Progenitor cell of endocrine pancreas (in vitro differentiated cells): ENCODE data around the gene ASIC3. TPM values are rescaled to one million over a fixed set of nuclear protein-coding genes. Genes with fewer than 3 reads are reported as not detected.

Experiments used
- DNase-seq: peaks from one replicate; pipeline ENCODE4 v3.0.0; 2021; ENCODE audit warnings: low spot score; ENCODE audit not compliant: unreplicated experiment
- H3K27ac Mint-ChIP-seq: 2 replicates; pipeline ENCODE4 v1.8.0; 2021; ENCODE audit warnings: mild to moderate bottlenecking, moderate library complexity, mixed read lengths
- H3K27me3 Mint-ChIP-seq: 2 replicates; pipeline ENCODE4 v1.8.0; 2021; ENCODE audit warnings: mixed read lengths
- H3K36me3 Mint-ChIP-seq: 2 replicates; pipeline ENCODE4 v1.8.0; 2022; ENCODE audit warnings: mixed read lengths; ENCODE audit not compliant: insufficient read depth
- H3K4me1 Mint-ChIP-seq: 2 replicates; pipeline ENCODE4 v1.8.0; 2021; ENCODE audit warnings: low read depth, mixed read lengths
- H3K4me3 Mint-ChIP-seq: 2 replicates; pipeline ENCODE4 v1.8.0; 2021; ENCODE audit warnings: low read depth, mild to moderate bottlenecking, moderate library complexity, mixed read lengths
- H3K9me3 Mint-ChIP-seq: 2 replicates; pipeline ENCODE4 v1.8.0; 2021; ENCODE audit warnings: low read depth, mixed read lengths
- total RNA-seq: library from RNA; stranded (reverse); gene quantifications from 2 replicates; pipeline ENCODE4 v1.2.1, GENCODE V29; 2021
- TF ChIP-seq, protein P1 (sequence below): fragments of 200-600 bp; sonication (generic); IDR thresholded peaks from one replicate; pipeline ENCODE4 v1.5.0; 2021; ENCODE audit warnings: antibody characterized with exemption, mild to moderate bottlenecking; ENCODE audit not compliant: unreplicated experiment

Gene ASIC3
- total RNA-seq, 1 donor from 2014 or later, result 5.1 TPM

GRCh38 chr7:151082141-151083070 is 34.1 kb downstream of the ASIC3 start:
- Mint-ChIP-seq H3K27me3 (no peaks in the 10 kb centered on the region), H3K27ac (peak overlapping the region; percentile 60), H3K36me3 (no peaks in the 10 kb centered on the region), H3K4me1 (peaks cover 21% of the 10 kb centered on the region), H3K9me3 (no peaks in the 10 kb centered on the region), H3K4me3 (peak overlapping the region; percentile 85)
- DNase-seq, result no peak
- TF ChIP-seq, protein P1, sequence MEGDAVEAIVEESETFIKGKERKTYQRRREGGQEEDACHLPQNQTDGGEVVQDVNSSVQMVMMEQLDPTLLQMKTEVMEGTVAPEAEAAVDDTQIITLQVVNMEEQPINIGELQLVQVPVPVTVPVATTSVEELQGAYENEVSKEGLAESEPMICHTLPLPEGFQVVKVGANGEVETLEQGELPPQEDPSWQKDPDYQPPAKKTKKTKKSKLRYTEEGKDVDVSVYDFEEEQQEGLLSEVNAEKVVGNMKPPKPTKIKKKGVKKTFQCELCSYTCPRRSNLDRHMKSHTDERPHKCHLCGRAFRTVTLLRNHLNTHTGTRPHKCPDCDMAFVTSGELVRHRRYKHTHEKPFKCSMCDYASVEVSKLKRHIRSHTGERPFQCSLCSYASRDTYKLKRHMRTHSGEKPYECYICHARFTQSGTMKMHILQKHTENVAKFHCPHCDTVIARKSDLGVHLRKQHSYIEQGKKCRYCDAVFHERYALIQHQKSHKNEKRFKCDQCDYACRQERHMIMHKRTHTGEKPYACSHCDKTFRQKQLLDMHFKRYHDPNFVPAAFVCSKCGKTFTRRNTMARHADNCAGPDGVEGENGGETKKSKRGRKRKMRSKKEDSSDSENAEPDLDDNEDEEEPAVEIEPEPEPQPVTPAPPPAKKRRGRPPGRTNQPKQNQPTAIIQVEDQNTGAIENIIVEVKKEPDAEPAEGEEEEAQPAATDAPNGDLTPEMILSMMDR, result no peak

GRCh38 chr7:151083071-151083823 is 34.9 kb downstream of the ASIC3 start, which contains the start of gene TMUB1:
Gene TMUB1 (minus strand): TSS chr7:151083493. CDS start chr7:151082563, 930 bp downstream.
- Mint-ChIP-seq H3K27me3 (no peaks in the 10 kb centered on the region), H3K9me3 (no peaks in the 10 kb centered on the region), H3K36me3 (no peaks in the 10 kb centered on the region), H3K4me1 (peaks cover 24% of the 10 kb centered on the region), H3K4me3 (peak within 1 kb of the TSS; percentile 85), H3K27ac (peak within 1 kb of the TSS; percentile 60)
- peak; percentile 67 for DNase-seq
- TF ChIP-seq, protein P1, result no peak

DNA sequence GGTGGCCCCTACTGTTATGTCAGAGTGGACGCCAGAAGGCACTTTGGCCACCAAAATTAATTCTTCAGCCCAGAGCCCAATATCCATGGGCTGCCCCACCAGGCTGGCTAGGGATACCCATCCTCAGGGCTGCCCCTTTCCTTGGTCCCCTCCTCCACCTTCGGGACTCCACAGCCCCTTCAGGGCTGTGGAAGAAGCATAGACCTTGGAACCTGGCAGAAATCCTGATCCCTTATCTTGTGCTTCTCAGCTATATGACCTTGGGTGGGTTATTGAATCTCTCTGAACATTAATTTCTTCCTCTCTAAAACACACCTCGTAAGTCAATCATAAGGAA is 35.5 kb downstream of the ASIC3 start:
- H3K27me3 Mint-ChIP-seq, result no peaks in the 10 kb centered on the region
- DNase-seq, result no peak
- no peak overlapping the region for H3K27ac Mint-ChIP-seq
- peaks cover 26% of the 10 kb centered on the region for H3K4me1 Mint-ChIP-seq
- H3K4me3 Mint-ChIP-seq, result peak overlapping the region; percentile 68
- no peaks in the 10 kb centered on the region for H3K9me3 Mint-ChIP-seq
- no peaks in the 10 kb centered on the region for H3K36me3 Mint-ChIP-seq
- TF ChIP-seq, protein P1, result no peak

GRCh38 chr7:151085329-151085690 is 37.0 kb downstream of the ASIC3 start:
- DNase-seq, result no peak
- H3K4me1 Mint-ChIP-seq, result peaks cover 32% of the 10 kb centered on the region
- no peaks in the 10 kb centered on the region for H3K9me3 Mint-ChIP-seq
- peak overlapping the region; percentile 81 for H3K4me3 Mint-ChIP-seq
- no peaks in the 10 kb centered on the region for H3K27me3 Mint-ChIP-seq
- TF ChIP-seq, protein P1, result no peak
- H3K36me3 Mint-ChIP-seq, result no peaks in the 10 kb centered on the region
- peak overlapping the region; percentile 32 for H3K27ac Mint-ChIP-seq

GRCh38 chr7:151085691-151086620 is 37.6 kb downstream of the ASIC3 start, which contains the start of gene AGAP3:
Gene AGAP3 (plus strand): TSS chr7:151086475. CDS start chr7:151086742, 267 bp downstream.
- H3K27me3 Mint-ChIP-seq, result no peaks in the 10 kb centered on the region
- TF ChIP-seq, protein P1, result no peak
- peak within 1 kb of the TSS; percentile 84 for H3K4me3 Mint-ChIP-seq
- no peaks in the 10 kb centered on the region for H3K9me3 Mint-ChIP-seq
- H3K4me1 Mint-ChIP-seq, result peaks cover 32% of the 10 kb centered on the region
- DNase-seq, result peak; percentile 69
- no peaks in the 10 kb centered on the region for H3K36me3 Mint-ChIP-seq
- H3K27ac Mint-ChIP-seq, result peak within 1 kb of the TSS; percentile 91
